Neuron (in vitro differentiated cells): ENCODE results near the gene RBM14.
"Not testable (repeated sequence)": the region's sequence is repeated elsewhere in the genome, so short reads cannot be mapped to it uniquely, and the experiment has no call there.

Source experiments
- H2AFZ ChIP-seq: one replicate; pipeline ENCODE4 v1.6.1; 2013; ENCODE audit warnings: low read depth, mild to moderate bottlenecking, inconsistent platforms, low read length, moderate library complexity
- H3K27me3 ChIP-seq: one replicate; pipeline ENCODE4 v1.6.1; 2013; ENCODE audit warnings: low read length; ENCODE audit not compliant: insufficient read depth
- H3K36me3 ChIP-seq: one replicate; pipeline ENCODE4 v1.6.1; 2013; ENCODE audit warnings: low read length; ENCODE audit not compliant: insufficient read depth
- H3K4me1 ChIP-seq: one replicate; pipeline ENCODE4 v1.6.1; 2013; ENCODE audit warnings: low read length; ENCODE audit not compliant: insufficient read depth
- H3K4me3 ChIP-seq: 2 replicates; pipeline ENCODE4 v1.5.1; 2013; ENCODE audit warnings: mild to moderate bottlenecking, low read length, moderate library complexity
- H3K9me3 ChIP-seq: one replicate; pipeline ENCODE4 v1.6.1; 2013; ENCODE audit warnings: low read length

Gene RBM14

GRCh38 chr11:66629356-66629755, 12.9 kb downstream of the RBM14 start:
- H3K9me3 ChIP-seq: no peaks in the 10 kb centered on the region
- peaks cover 82% of the 10 kb centered on the region for H3K36me3 ChIP-seq
- H3K4me3 ChIP-seq: no peak overlapping the region
- H3K4me1 ChIP-seq: no peaks in the 10 kb centered on the region
- no peaks in the 10 kb centered on the region for H3K27me3 ChIP-seq
- H2AFZ ChIP-seq: no peak overlapping the region

- H3K36me3 ChIP-seq: peaks cover 62% of the 10 kb centered on the region
- H3K27me3 ChIP-seq: no peaks in the 10 kb centered on the region
- H3K9me3 ChIP-seq: no peaks in the 10 kb centered on the region
- H3K4me3 ChIP-seq: no peak overlapping the region
- H3K4me1 ChIP-seq: no peaks in the 10 kb centered on the region
- H2AFZ ChIP-seq: no peak overlapping the region
These were observed 15.5 kb downstream of the RBM14 start for GRCh38 chr11:66631883-66632282.

- no peaks in the 10 kb centered on the region for H3K27me3 ChIP-seq
- no peak overlapping the region for H2AFZ ChIP-seq
- peaks cover 8% of the 10 kb centered on the region for H3K4me1 ChIP-seq
- H3K9me3 ChIP-seq: no peaks in the 10 kb centered on the region
- no peak overlapping the region for H3K4me3 ChIP-seq
- peaks cover 51% of the 10 kb centered on the region for H3K36me3 ChIP-seq
These were observed 16.5 kb downstream of the RBM14 start for GRCh38 chr11:66632952-66633351.

GRCh38 chr11:66636411-66636810, 20.0 kb downstream of the RBM14 start:
- H3K27me3 ChIP-seq: no peaks in the 10 kb centered on the region
- H2AFZ ChIP-seq: no peak overlapping the region
- no peaks in the 10 kb centered on the region for H3K9me3 ChIP-seq
- peaks cover 42% of the 10 kb centered on the region for H3K36me3 ChIP-seq
- H3K4me1 ChIP-seq: peaks cover 35% of the 10 kb centered on the region
- H3K4me3 ChIP-seq: no peak overlapping the region

GRCh38 chr11:66637557-66638176, 21.2 kb downstream of the RBM14 start:
- no peaks in the 10 kb centered on the region for H3K27me3 ChIP-seq
- no peak overlapping the region for H2AFZ ChIP-seq
- H3K9me3 ChIP-seq: no peaks in the 10 kb centered on the region
- H3K4me1 ChIP-seq: peaks cover 47% of the 10 kb centered on the region
- peaks cover 49% of the 10 kb centered on the region for H3K36me3 ChIP-seq
- H3K4me3 ChIP-seq: peak overlapping the region; percentile 57

GRCh38 chr11:66638177-66639065, 22.0 kb downstream of the RBM14 start, which contains the start of gene RBM4:
RBM4 (plus strand) TSS chr11:66638703; CDS start chr11:66639712, 1,009 bp downstream.
- Histone ChIP-seq H3K4me1 (peaks cover 55% of the 10 kb centered on the region), H2AFZ (no peak within 1 kb of the TSS), H3K27me3 (no peaks in the 10 kb centered on the region), H3K4me3 (peak within 1 kb of the TSS; percentile 94), H3K9me3 (peaks cover 2% of the 10 kb centered on the region), H3K36me3 (peaks cover 50% of the 10 kb centered on the region)

GRCh38 chr11:66639066-66639813, 22.8 kb downstream of the RBM14 start:
- Histone ChIP-seq H2AFZ (no peak overlapping the region), H3K36me3 (peaks cover 53% of the 10 kb centered on the region), H3K9me3 (peaks cover 3% of the 10 kb centered on the region), H3K4me3 (peak overlapping the region; percentile 94), H3K4me1 (peaks cover 63% of the 10 kb centered on the region), H3K27me3 (no peaks in the 10 kb centered on the region)

GRCh38 chr11:66639814-66640340, 23.4 kb downstream of the RBM14 start:
- Histone ChIP-seq H3K4me3 (peak overlapping the region; percentile 94), H3K36me3 (peaks cover 53% of the 10 kb centered on the region), H3K4me1 (peaks cover 68% of the 10 kb centered on the region)
- H3K27me3 ChIP-seq, H2AFZ ChIP-seq, H3K9me3 ChIP-seq: not testable (repeated sequence)

- Histone ChIP-seq H3K4me3 (peak overlapping the region; percentile 94), H3K4me1 (peaks cover 68% of the 10 kb centered on the region), H2AFZ (no peak overlapping the region), H3K36me3 (peaks cover 72% of the 10 kb centered on the region), H3K9me3 (peaks cover 3% of the 10 kb centered on the region), H3K27me3 (no peaks in the 10 kb centered on the region)
These were observed 25.4 kb downstream of the RBM14 start for GRCh38 chr11:66641834-66642233.

- Histone ChIP-seq H2AFZ (no peak overlapping the region), H3K27me3 (no peaks in the 10 kb centered on the region), H3K36me3 (peaks cover 88% of the 10 kb centered on the region), H3K9me3 (peaks cover 3% of the 10 kb centered on the region), H3K4me3 (peak overlapping the region; percentile 3), H3K4me1 (peaks cover 58% of the 10 kb centered on the region)
These were observed 27.5 kb downstream of the RBM14 start for GRCh38 chr11:66643745-66644437.

GRCh38 chr11:66646828-66647227, 30.4 kb downstream of the RBM14 start:
- Histone ChIP-seq H3K27me3 (no peaks in the 10 kb centered on the region), H3K4me3 (no peak overlapping the region), H3K36me3 (peaks cover 85% of the 10 kb centered on the region), H3K9me3 (peaks cover 3% of the 10 kb centered on the region), H3K4me1 (peaks cover 29% of the 10 kb centered on the region), H2AFZ (no peak overlapping the region)

- H2AFZ ChIP-seq: no peak overlapping the region
- no peak overlapping the region for H3K4me3 ChIP-seq
- no peaks in the 10 kb centered on the region for H3K9me3 ChIP-seq
- H3K36me3 ChIP-seq: peaks cover 71% of the 10 kb centered on the region
- no peaks in the 10 kb centered on the region for H3K27me3 ChIP-seq
- H3K4me1 ChIP-seq: no peaks in the 10 kb centered on the region
These were observed 33.5 kb downstream of the RBM14 start for GRCh38 chr11:66649903-66650302.
